Liver (tissue), 9 donors: ENCODE data around the gene FOXA2. TPM values are rescaled to one million over a fixed set of nuclear protein-coding genes. Genes with fewer than 3 reads are reported as not detected.

Source experiments
- DNase-seq: peaks from one replicate; pipeline ENCODE4 v3.0.0-alpha.2; 2017; ENCODE audit warnings: low spot score
- H3K27ac ChIP-seq, 2 donors: one replicate each; pipeline ENCODE4 v1.7.0; 2013; ENCODE audit warnings: inconsistent platforms in 2 of 2, low read length in 2 of 2, control low read depth in 1 of 2, low read depth in 1 of 2, mild to moderate bottlenecking in 1 of 2
- H3K27me3 ChIP-seq, 4 donors: one replicate each; pipeline versions ENCODE4 v1.6.1 to v1.7.0; 2013; ENCODE audit warnings: low read length in 3 of 4, inconsistent platforms in 1 of 4, mild to moderate bottlenecking in 1 of 4, moderate library complexity in 1 of 4; ENCODE audit not compliant: control insufficient read depth in 4 of 4, insufficient read depth in 4 of 4
- H3K36me3 ChIP-seq, 4 donors: one replicate each; pipeline versions ENCODE4 v1.6.1 to v1.7.0; 2013; ENCODE audit warnings: low read length in 3 of 4, mild to moderate bottlenecking in 3 of 4, low read depth in 1 of 4, moderate library complexity in 1 of 4; ENCODE audit not compliant: control insufficient read depth in 4 of 4, insufficient read depth in 3 of 4
- H3K4me1 ChIP-seq, 4 donors: one replicate each; pipeline versions ENCODE4 v1.6.1 to v1.7.0; 2013; ENCODE audit warnings: low read length in 3 of 4, mild to moderate bottlenecking in 3 of 4, moderate library complexity in 1 of 4; ENCODE audit not compliant: control insufficient read depth in 4 of 4, insufficient read depth in 4 of 4
- H3K4me3 ChIP-seq, 3 donors: one replicate each; pipeline versions ENCODE4 v1.6.1 to v1.7.0; 2013; ENCODE audit warnings: low read length in 3 of 3, control low read depth in 1 of 3, low read depth in 1 of 3, mild to moderate bottlenecking in 1 of 3
- H3K9ac ChIP-seq, 2 donors: one replicate each; pipeline ENCODE4 v1.7.0; 2013; ENCODE audit warnings: low read length in 2 of 2, mild to moderate bottlenecking in 2 of 2, moderate library complexity in 2 of 2, control low read depth in 1 of 2, low read depth in 1 of 2
- H3K9me3 ChIP-seq, 4 donors: one replicate each; pipeline versions ENCODE4 v1.6.1 to v1.7.0; 2013; ENCODE audit warnings: low read length in 3 of 4; ENCODE audit not compliant: control insufficient read depth in 4 of 4
- CTCF ChIP-seq: fragments of 150-350 bp; IDR thresholded peaks from 2 replicates; pipeline ENCODE4 v1.5.1; 2017; ENCODE audit warnings: improper control_type of control experiment, low read depth, low read length; ENCODE audit not compliant: missing input control
- EGR1 ChIP-seq, 2 donors: IDR thresholded peaks; 2 replicates each; pipeline ENCODE4 v1.6.1; 2016 to 2018; ENCODE audit warnings: antibody characterized with exemption in 2 of 2, low read depth in 2 of 2
- FOXA2 ChIP-seq: IDR thresholded peaks from 2 replicates; pipeline ENCODE4 v1.6.1; 2016; ENCODE audit warnings: antibody characterized with exemption
- JUND ChIP-seq, 2 donors: IDR thresholded peaks; 2 replicates each; pipeline ENCODE4 v1.6.1; 2016; ENCODE audit warnings: antibody characterized with exemption in 2 of 2
- MAX ChIP-seq: IDR thresholded peaks from 2 replicates; pipeline ENCODE4 v1.6.1; 2016; ENCODE audit warnings: antibody characterized with exemption
- NR2F2 ChIP-seq: IDR thresholded peaks from 2 replicates; pipeline ENCODE4 v1.6.1; 2016; ENCODE audit warnings: antibody characterized with exemption
- RAD21 ChIP-seq, 2 donors: IDR thresholded peaks; 2 replicates each; pipeline ENCODE4 v1.6.1; 2016; ENCODE audit warnings: antibody characterized with exemption in 2 of 2, mild to moderate bottlenecking in 2 of 2
- RXRA ChIP-seq, 2 donors: IDR thresholded peaks; 2 replicates each; pipeline ENCODE4 v1.6.1; 2017 to 2018; ENCODE audit warnings: antibody characterized with exemption in 2 of 2, mild to moderate bottlenecking in 1 of 2
- SP1 ChIP-seq: IDR thresholded peaks from 2 replicates; pipeline ENCODE4 v1.6.1; 2018; ENCODE audit warnings: antibody characterized with exemption, mild to moderate bottlenecking
- TAF1 ChIP-seq: conservative IDR thresholded peaks from 2 replicates; pipeline ENCODE4 v1.6.1; 2016; ENCODE audit warnings: antibody characterized with exemption, mild to moderate bottlenecking
- YY1 ChIP-seq: IDR thresholded peaks from 2 replicates; pipeline ENCODE4 v1.6.1; 2016; ENCODE audit warnings: antibody characterized with exemption, mild to moderate bottlenecking
- ZBTB33 ChIP-seq: IDR thresholded peaks from 2 replicates; pipeline ENCODE4 v1.6.1; 2016; ENCODE audit warnings: antibody characterized with exemption
- WGBS: extraction: QIAGEN DNeasy Blood & Tissue Kit; methylation state at CpG from one replicate; pipeline ENCODE4 v1.1.7; 2013; 5-methylcytosine and 5-hydroxymethylcytosine counted together
- polyA plus RNA-seq, 2 donors: library from polyadenylated mRNA; stranded (reverse) in 1 of 2; unstranded in 1 of 2; fragments of 200-250 nt in 1 of 2; fragments of >200 nt in 1 of 2; fragmentation: Nextera tagmentation in 1 of 2; extraction: Ambion mirVana in 1 of 2; gene quantifications; one replicate each; pipeline versions ENCODE4 v1.2.1 to v1.2.3, GENCODE V29; 2013 to 2015
- total RNA-seq, 2 donors: library from RNA; depleted of rRNA; stranded (reverse); fragments of >200 nt; gene quantifications; one replicate each; pipeline ENCODE4 v1.2.3, GENCODE V29; 2014
- TF ChIP-seq, protein P1 (sequence below): IDR thresholded peaks from 2 replicates; pipeline ENCODE4 v1.6.1; 2016; ENCODE audit warnings: antibody characterized with exemption, mild to moderate bottlenecking
- TF ChIP-seq, protein P2 (sequence below): IDR thresholded peaks from 2 replicates; pipeline ENCODE4 v1.6.1; 2016; ENCODE audit warnings: antibody characterized with exemption
- donor health status: healthy.
- donor health status: healthy.
- donor health status: healthy.
- donor health status: healthy.
- donor health status: healthy.

Gene FOXA2
- total and polyA plus RNA-seq, 4 donors = 5.2 to 12.7 (median 11.1) TPM

DNA sequence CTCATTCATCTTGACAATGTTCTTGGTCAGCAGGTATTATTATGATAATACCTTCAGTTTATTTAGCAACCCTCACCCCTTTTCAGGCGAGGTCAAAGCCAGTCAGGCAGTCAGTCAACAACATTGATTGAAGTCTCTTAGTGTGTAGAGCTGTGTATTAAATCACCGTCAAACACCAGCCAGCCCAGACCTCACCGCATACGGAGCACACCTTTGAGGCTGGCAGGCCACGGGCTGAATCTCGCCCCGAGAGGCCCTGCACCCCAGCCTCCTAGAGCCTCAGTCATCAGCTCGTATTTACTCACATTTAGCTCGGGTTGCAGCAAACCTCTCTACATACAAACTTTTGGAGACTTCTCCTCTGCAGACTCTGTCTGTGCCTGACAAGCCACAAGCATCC lies 36.0 kb upstream of the FOXA2 start (continued):
- TF ChIP-seq CTCF = no peak
- TF ChIP-seq, protein P1, sequence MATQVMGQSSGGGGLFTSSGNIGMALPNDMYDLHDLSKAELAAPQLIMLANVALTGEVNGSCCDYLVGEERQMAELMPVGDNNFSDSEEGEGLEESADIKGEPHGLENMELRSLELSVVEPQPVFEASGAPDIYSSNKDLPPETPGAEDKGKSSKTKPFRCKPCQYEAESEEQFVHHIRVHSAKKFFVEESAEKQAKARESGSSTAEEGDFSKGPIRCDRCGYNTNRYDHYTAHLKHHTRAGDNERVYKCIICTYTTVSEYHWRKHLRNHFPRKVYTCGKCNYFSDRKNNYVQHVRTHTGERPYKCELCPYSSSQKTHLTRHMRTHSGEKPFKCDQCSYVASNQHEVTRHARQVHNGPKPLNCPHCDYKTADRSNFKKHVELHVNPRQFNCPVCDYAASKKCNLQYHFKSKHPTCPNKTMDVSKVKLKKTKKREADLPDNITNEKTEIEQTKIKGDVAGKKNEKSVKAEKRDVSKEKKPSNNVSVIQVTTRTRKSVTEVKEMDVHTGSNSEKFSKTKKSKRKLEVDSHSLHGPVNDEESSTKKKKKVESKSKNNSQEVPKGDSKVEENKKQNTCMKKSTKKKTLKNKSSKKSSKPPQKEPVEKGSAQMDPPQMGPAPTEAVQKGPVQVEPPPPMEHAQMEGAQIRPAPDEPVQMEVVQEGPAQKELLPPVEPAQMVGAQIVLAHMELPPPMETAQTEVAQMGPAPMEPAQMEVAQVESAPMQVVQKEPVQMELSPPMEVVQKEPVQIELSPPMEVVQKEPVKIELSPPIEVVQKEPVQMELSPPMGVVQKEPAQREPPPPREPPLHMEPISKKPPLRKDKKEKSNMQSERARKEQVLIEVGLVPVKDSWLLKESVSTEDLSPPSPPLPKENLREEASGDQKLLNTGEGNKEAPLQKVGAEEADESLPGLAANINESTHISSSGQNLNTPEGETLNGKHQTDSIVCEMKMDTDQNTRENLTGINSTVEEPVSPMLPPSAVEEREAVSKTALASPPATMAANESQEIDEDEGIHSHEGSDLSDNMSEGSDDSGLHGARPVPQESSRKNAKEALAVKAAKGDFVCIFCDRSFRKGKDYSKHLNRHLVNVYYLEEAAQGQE = no peak

DNA sequence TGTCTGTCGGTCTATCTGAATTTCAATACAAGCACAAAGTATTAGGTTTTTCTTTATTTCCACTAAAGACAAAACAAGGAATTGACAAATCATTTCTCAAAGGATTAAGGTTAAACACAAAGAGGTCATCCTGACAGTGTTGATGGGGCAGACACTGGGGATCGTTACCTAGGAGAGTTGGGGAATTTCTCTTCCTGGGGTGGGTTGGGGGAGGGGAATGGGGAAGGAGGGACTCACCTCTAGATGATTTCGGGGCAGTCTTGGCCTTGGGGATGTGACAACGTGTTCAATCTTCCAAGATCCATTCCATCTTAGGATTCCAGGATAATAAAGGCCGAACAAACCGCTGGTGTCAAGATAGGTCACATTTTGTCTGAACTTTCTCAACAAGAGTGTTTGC lies 35.4 kb upstream of the FOXA2 start:
- no peak overlapping the region for H3K4me3 ChIP-seq
- no peak overlapping the region for H3K27ac ChIP-seq
- H3K27me3 ChIP-seq = peaks cover 0 to 6% (median 3%) of the 10 kb centered on the region in 4 donors
- no peaks in the 10 kb centered on the region for H3K4me1 ChIP-seq
- no peak for DNase-seq
- 47% methylated on average over 6 of the region's 6 CpGs for WGBS
- H3K36me3 ChIP-seq = no peaks in the 10 kb centered on the region
- H3K9ac ChIP-seq = no peak overlapping the region
- TF ChIP-seq EGR1 (IDR thresholded peaks at IDR 0.05; ENCODE audit: low read depth in 2 of 2) (no peak), SP1 (no peak)
- no peaks in the 10 kb centered on the region for H3K9me3 ChIP-seq

DNA sequence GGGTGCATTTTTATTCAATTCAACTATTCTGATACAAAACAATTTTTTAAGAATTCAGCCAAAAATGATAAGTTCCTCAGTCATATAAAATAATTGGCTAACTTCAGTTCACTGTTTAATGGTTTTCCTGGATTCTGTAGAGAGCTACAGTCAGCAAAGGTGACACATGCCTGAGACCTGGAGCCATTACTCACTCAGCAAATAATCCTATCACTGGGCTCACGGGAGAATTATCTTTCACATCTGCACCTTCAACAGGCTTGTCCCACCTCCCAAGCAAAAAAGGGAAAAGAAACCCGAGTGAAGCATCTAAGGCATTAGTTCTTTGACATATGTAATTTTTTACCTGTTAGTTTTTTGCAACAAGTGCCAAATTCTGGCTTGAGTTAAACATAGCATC lies 34.9 kb upstream of the FOXA2 start:
- WGBS = 30% methylated on average over 2 of the region's 2 CpGs
- peaks cover 0 to 6% (median 3%) of the 10 kb centered on the region in 4 donors for H3K27me3 ChIP-seq
- no peak overlapping the region for H3K27ac ChIP-seq
- H3K9me3 ChIP-seq = no peaks in the 10 kb centered on the region
- TF ChIP-seq EGR1 (IDR thresholded peaks at IDR 0.05; ENCODE audit: low read depth in 2 of 2) (no peak), MAX (no peak), RAD21 (IDR thresholded peaks at IDR 0.05) (no peak), JUND (IDR thresholded peaks at IDR 0.05) (no peak), SP1 (no peak), RXRA (IDR thresholded peaks at IDR 0.05) (no peak)
- no peaks in the 10 kb centered on the region for H3K4me1 ChIP-seq
- no peak for DNase-seq
- H3K36me3 ChIP-seq = no peaks in the 10 kb centered on the region
- no peak overlapping the region for H3K9ac ChIP-seq
- H3K4me3 ChIP-seq = no peak overlapping the region

- no peak for DNase-seq
- Histone ChIP-seq H3K36me3 (no peaks in the 10 kb centered on the region), H3K9me3 (no peaks in the 10 kb centered on the region), H3K27ac (no peak overlapping the region), H3K9ac (no peak overlapping the region), H3K4me3 (no peak overlapping the region), H3K4me1 (no peaks in the 10 kb centered on the region), H3K27me3 (peaks cover 0 to 6% (median 2%) of the 10 kb centered on the region in 4 donors)
- 50% methylated on average over 3 of the region's 3 CpGs for WGBS
- TF ChIP-seq JUND (IDR thresholded peaks at IDR 0.05) (no peak), YY1 (no peak), RXRA (IDR thresholded peaks at IDR 0.05) (no peak), EGR1 (IDR thresholded peaks at IDR 0.05; ENCODE audit: low read depth in 2 of 2) (no peak), MAX (no peak), FOXA2 (no peak), TAF1 (no peak), ZBTB33 (no peak), NR2F2 (no peak)
- TF ChIP-seq, protein P2, sequence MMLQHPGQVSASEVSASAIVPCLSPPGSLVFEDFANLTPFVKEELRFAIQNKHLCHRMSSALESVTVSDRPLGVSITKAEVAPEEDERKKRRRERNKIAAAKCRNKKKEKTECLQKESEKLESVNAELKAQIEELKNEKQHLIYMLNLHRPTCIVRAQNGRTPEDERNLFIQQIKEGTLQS = no peak
- TF ChIP-seq, protein P1 = no peak
Observed at GRCh38 chr20:22617160-22617559, 32.8 kb upstream of the FOXA2 start.
